Measurements from ENCODE around the gene PTCHD4.

- TF ChIP-seq, protein P1, sequence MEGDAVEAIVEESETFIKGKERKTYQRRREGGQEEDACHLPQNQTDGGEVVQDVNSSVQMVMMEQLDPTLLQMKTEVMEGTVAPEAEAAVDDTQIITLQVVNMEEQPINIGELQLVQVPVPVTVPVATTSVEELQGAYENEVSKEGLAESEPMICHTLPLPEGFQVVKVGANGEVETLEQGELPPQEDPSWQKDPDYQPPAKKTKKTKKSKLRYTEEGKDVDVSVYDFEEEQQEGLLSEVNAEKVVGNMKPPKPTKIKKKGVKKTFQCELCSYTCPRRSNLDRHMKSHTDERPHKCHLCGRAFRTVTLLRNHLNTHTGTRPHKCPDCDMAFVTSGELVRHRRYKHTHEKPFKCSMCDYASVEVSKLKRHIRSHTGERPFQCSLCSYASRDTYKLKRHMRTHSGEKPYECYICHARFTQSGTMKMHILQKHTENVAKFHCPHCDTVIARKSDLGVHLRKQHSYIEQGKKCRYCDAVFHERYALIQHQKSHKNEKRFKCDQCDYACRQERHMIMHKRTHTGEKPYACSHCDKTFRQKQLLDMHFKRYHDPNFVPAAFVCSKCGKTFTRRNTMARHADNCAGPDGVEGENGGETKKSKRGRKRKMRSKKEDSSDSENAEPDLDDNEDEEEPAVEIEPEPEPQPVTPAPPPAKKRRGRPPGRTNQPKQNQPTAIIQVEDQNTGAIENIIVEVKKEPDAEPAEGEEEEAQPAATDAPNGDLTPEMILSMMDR (IDR thresholded peaks at IDR 0.05), result no peak
- no peak for TF ChIP-seq POLR2A (IDR thresholded peaks at IDR 0.05)
Observed at GRCh38 chr6:48098923-48099322, 12.1 kb downstream of the PTCHD4 start.

Measured in testis (tissue), 2 donors.